HG02759 (cell line): ENCODE results near the gene RFPL2.
"Not testable (repeated sequence)": the region's sequence is repeated elsewhere in the genome, so short reads cannot be mapped to it uniquely, and the experiment has no call there.

Experiments used
- ATAC-seq: cut with Tn5 transposase; IDR thresholded peaks from one replicate; pipeline ENCODE4 v1.9.1; 2021; ENCODE audit warnings: mild to moderate bottlenecking, moderate library complexity; ENCODE audit not compliant: unreplicated experiment

RFPL2 gene

DNA sequence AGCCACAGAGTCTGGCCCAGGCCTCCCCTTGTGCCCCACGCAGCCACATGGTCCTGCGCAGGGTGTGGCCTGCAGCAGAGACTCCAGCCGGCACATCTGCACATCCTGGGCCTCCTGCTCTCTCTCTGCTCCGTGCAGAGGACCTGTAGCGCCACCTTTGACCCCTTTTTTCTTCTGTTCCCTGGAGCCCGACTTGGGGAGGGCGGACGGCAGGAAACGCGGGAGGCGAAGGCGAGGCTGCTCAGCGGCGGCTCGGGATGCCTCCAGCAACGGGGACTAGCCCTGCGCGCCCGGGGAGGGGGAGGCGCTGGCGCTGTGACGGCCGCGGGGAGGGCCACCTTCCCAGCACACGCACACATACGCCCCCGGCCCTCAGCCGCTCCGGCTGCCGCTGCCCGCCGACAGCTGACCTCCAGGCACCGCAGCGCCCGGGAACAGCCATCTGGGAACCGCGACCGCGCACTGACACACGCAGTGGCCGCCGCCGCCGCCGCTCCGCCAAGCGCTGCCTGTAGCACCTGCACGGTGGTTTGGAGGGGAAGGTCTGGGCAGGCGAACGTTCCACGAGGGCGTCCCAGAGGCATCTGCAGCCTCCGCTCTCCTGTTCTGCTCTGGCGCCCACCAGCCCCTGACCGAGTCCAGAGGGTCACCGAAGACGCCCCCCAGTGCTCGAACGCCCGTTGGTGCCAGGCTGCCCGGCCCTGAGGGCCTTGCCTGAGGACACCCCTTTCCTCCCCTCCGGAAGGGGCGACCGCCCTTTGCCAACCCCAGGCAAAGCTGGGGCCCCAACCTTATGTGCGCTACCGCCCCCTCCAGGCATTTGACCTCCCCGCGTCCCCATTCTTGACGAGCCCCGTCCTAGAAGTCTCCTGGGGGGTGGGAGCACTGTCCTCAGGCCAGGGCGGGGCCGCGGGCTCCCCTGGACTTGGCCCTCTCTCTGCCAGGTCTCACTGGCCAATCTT, 28.9 kb downstream of the RFPL2 start:
- ATAC-seq = no peak

- no peak for ATAC-seq
These were observed 29.8 kb downstream of the RFPL2 start for GRCh38 chr22:32175115-32175514.

DNA sequence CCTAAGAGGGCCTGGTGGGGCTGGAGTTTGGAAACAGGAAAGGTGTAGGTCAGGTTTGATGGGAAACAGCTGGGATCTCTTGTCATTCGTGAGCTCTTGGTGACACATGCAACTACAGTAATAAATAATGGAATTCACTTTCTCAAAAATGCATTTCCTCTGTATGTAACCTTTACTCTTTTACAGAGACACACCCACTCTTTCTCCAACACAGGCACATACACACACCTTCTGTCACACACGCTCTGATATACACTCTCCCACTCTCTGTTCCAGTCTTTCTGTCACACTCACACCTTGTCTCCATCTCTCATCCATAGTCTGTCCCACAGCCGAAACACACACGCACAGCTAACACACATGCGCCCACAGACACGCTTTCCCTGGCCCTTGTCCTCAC, 39.2 kb downstream of the RFPL2 start:
- no peak for ATAC-seq

- ATAC-seq = no peak
These were observed 40.6 kb downstream of the RFPL2 start for GRCh38 chr22:32164075-32164860.

DNA sequence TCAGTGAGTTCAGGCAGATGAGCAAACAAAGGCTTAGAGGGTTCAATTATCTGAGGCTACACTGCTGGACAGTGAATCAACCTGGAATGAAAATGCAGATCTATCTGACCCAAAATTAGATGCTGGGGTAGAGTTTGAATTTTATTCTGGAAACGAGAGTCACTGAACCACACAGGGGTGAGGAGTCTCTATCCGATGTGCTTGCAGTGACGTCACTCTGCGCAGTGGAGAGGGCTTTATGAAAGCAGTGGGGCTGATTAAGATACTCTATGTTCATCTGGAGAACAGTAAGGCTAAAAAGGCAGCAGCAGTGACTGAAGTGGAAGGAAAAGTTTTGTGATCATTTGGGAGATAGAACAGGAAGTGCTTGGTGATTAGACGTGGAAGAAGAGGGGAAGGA, 44.5 kb downstream of the RFPL2 start:
- ATAC-seq = not testable (repeated sequence)

DNA sequence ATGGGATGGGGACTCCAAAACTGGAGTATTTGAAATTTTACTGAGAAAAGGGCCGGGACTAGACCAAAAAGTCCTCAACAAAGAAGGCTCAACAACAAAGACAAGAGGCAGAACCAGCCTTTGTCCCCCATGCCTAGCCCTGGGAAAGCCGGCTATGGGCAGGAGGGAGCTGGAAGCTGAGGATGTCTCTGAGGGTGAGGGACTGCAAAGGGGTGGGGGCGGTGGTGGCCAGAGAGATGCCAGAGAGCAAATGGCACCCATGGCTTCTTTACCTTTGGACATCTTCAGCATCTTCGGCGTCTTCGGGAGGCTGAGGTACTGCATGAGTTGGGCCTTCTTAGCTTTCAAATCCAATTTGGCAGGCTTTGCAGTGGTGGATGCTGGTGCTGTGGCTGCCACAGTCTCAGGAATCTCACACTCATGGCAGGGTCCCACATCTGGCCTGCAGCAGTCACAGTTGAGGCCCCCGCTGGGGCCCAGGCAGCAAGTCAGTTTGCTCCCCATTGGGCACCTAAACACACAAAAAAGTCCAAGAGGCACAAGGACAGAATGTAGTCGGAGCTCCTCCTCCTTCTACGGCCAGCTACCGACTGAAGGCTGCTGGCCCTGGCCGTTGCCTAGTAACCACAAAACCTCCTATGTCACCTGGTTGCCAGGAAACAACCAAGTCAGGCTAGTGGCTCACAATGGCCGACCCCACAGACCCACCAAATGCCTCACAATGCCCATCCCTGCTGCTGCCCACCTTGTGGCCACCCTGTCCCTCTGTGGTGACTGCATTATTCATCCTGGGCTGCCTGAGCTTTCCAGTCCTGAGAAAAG, 46.0 kb downstream of the RFPL2 start, which contains the start of gene C22orf42:
Gene C22orf42, minus strand, starts transcription at position 592 of the 822 bp plus-strand sequence. Its CDS starts 88 bp downstream, at position 504.
- no peak for ATAC-seq

- ATAC-seq = not testable (repeated sequence)
These were observed 47.2 kb downstream of the RFPL2 start for GRCh38 chr22:32157632-32158031.

- not testable (repeated sequence) for ATAC-seq
These were observed 50.1 kb downstream of the RFPL2 start for GRCh38 chr22:32154727-32155126.

GRCh38 chr22:32151641-32152040, 53.2 kb downstream of the RFPL2 start:
- not testable (repeated sequence) for ATAC-seq

- ATAC-seq = not testable (repeated sequence)
These were observed 54.2 kb downstream of the RFPL2 start for GRCh38 chr22:32150647-32151046.

GRCh38 chr22:32148372-32148771, 56.5 kb downstream of the RFPL2 start:
- not testable (repeated sequence) for ATAC-seq

GRCh38 chr22:32147128-32147527, 57.7 kb downstream of the RFPL2 start:
- not testable (repeated sequence) for ATAC-seq

- ATAC-seq = no peak
These were observed 60.2 kb downstream of the RFPL2 start for GRCh38 chr22:32144496-32145274.

GRCh38 chr22:32142600-32142999, 62.3 kb downstream of the RFPL2 start:
- ATAC-seq = no peak

- not testable (repeated sequence) for ATAC-seq
These were observed 64.2 kb downstream of the RFPL2 start for GRCh38 chr22:32140688-32141087.
